ENCODE results near the gene GPR171.

GPR171 gene

GRCh38 chr3:151213881-151214280 lies 10.9 kb upstream of the GPR171 start:
- DNase-seq (ENCODE audit: low spot score), result no peak

- DNase-seq (ENCODE audit: low spot score), result no peak
These were observed 10.1 kb upstream of the GPR171 start for GRCh38 chr3:151213151-151213550.

- DNase-seq (ENCODE audit: low spot score), result no peak
These were observed 7.8 kb upstream of the GPR171 start for GRCh38 chr3:151210676-151211381.

GRCh38 chr3:151209654-151210053 lies 6.6 kb upstream of the GPR171 start:
- DNase-seq (ENCODE audit: low spot score), result no peak

- no peak for DNase-seq (ENCODE audit: low spot score)
These were observed 3.2 kb upstream of the GPR171 start for GRCh38 chr3:151206201-151206600.

GRCh38 chr3:151205482-151205881 lies 2.5 kb upstream of the GPR171 start:
- no peak for DNase-seq (ENCODE audit: low spot score)

- DNase-seq (ENCODE audit: low spot score), result no peak
These were observed 1.8 kb upstream of the GPR171 start for GRCh38 chr3:151204530-151205402.

GRCh38 chr3:151201051-151201730 lies 1.8 kb downstream of the GPR171 start:
- no peak for DNase-seq (ENCODE audit: low spot score)

- no peak for DNase-seq (ENCODE audit: low spot score)
These were observed 2.4 kb downstream of the GPR171 start for GRCh38 chr3:151200586-151200985.

GRCh38 chr3:151199554-151200438 lies 3.2 kb downstream of the GPR171 start:
- DNase-seq (ENCODE audit: low spot score), result no peak

GRCh38 chr3:151198849-151199248 lies 4.2 kb downstream of the GPR171 start:
- DNase-seq (ENCODE audit: low spot score), result no peak

GRCh38 chr3:151197981-151198767 lies 4.8 kb downstream of the GPR171 start:
- no peak for DNase-seq (ENCODE audit: low spot score)

GRCh38 chr3:151197228-151197627 lies 5.8 kb downstream of the GPR171 start:
- DNase-seq (ENCODE audit: low spot score), result no peak

GRCh38 chr3:151196434-151196833 lies 6.6 kb downstream of the GPR171 start:
- DNase-seq (ENCODE audit: low spot score), result no peak

- no peak for DNase-seq (ENCODE audit: low spot score)
These were observed 7.2 kb downstream of the GPR171 start for GRCh38 chr3:151195826-151196225.

GRCh38 chr3:151192545-151192944 lies 10.5 kb downstream of the GPR171 start:
- no peak for DNase-seq (ENCODE audit: low spot score)

- DNase-seq (ENCODE audit: low spot score), result no peak
These were observed 11.9 kb downstream of the GPR171 start for GRCh38 chr3:151191095-151191494.

GRCh38 chr3:151183265-151183671 lies 19.7 kb downstream of the GPR171 start:
- DNase-seq (ENCODE audit: low spot score), result no peak

GRCh38 chr3:151182349-151183079 lies 20.5 kb downstream of the GPR171 start:
- DNase-seq (ENCODE audit: low spot score), result no peak

- no peak for DNase-seq (ENCODE audit: low spot score)
These were observed 24.7 kb downstream of the GPR171 start for GRCh38 chr3:151178208-151178845.

Data from Ammon's horn (tissue), 1 donor.